HAP-1 (cell line): Measurements from ENCODE around the gene PNP.
"Not testable (repeated sequence)": the region's sequence is repeated elsewhere in the genome, so short reads cannot be mapped to it uniquely, and the experiment has no call there.

Experiments
- DNase-seq, 2 experiments: peaks; one replicate each; pipeline ENCODE4 v3.0.0-alpha.2; 2016 to 2020; ENCODE audit warnings: low spot score in 2 of 2
- H3K27me3 ChIP-seq: fragments of 250-450 bp; sonication (Bioruptor Pico); 2 replicates; pipeline ENCODE4 v1.5.1; 2020; ENCODE audit warnings: low read depth, mild to moderate bottlenecking, moderate library complexity
- H3K36me3 ChIP-seq: fragments of 250-450 bp; sonication (Bioruptor Pico); replicated peaks from 2 replicates; pipeline ENCODE4 v1.5.1; 2020; ENCODE audit warnings: mild to moderate bottlenecking
- H3K4me1 ChIP-seq: fragments of 250-450 bp; sonication (Bioruptor Pico); 2 replicates; pipeline ENCODE4 v1.5.1; 2020; ENCODE audit warnings: mild to moderate bottlenecking
- H3K4me3 ChIP-seq: fragments of 250-450 bp; sonication (Bioruptor Pico); 2 replicates; pipeline ENCODE4 v1.5.1; 2020; ENCODE audit warnings: mild to moderate bottlenecking, moderate library complexity
- H3K9me3 ChIP-seq: fragments of 250-450 bp; sonication (Bioruptor Pico); 2 replicates; pipeline ENCODE4 v1.5.1; 2020; ENCODE audit warnings: mild to moderate bottlenecking, moderate library complexity
- in situ Hi-C: fragments of 300-500 bp; cut with MboI; formaldehyde crosslinking; loops from 3 replicates; pipeline ENCODE4 v1.14.3; 2020; ENCODE audit warnings: low sequenced_read_pairs, inconsistent platforms, mixed read lengths

PNP gene

GRCh38 chr14:20489093-20489994 is 20.1 kb downstream of the PNP start:
- H3K9me3 ChIP-seq: no peaks in the 10 kb centered on the region
- H3K36me3 ChIP-seq: no peaks in the 10 kb centered on the region
- no peak overlapping the region for H3K4me3 ChIP-seq
- H3K27me3 ChIP-seq: no peaks in the 10 kb centered on the region
- peaks cover 6% of the 10 kb centered on the region for H3K4me1 ChIP-seq
- in situ Hi-C loops: no loop called here
- DNase-seq: no peak

DNA sequence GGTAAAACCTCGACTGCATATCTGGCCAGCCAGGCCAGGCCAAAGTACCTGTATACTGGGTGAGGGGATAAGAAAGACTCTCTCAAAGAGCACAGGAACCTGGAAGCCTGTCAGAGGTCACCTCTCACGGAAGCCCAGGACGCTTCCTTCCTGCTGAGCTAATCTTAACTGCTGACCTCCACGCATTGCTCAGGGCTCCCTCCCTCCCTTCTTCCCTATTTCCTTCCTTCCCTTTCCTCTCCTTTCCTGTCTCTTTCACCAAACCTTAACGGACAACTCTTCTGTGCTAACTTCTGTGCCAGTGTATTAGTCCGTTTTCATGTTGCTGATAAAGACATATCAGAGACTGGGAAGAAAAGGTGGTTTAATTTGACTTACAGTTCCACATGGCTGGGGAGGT is 21.4 kb downstream of the PNP start:
- H3K4me3 ChIP-seq: no peak overlapping the region
- no peaks in the 10 kb centered on the region for H3K36me3 ChIP-seq
- in situ Hi-C loops: no loop called here
- peaks cover 6% of the 10 kb centered on the region for H3K4me1 ChIP-seq
- no peaks in the 10 kb centered on the region for H3K9me3 ChIP-seq
- H3K27me3 ChIP-seq: no peaks in the 10 kb centered on the region
- no peak for DNase-seq

DNA sequence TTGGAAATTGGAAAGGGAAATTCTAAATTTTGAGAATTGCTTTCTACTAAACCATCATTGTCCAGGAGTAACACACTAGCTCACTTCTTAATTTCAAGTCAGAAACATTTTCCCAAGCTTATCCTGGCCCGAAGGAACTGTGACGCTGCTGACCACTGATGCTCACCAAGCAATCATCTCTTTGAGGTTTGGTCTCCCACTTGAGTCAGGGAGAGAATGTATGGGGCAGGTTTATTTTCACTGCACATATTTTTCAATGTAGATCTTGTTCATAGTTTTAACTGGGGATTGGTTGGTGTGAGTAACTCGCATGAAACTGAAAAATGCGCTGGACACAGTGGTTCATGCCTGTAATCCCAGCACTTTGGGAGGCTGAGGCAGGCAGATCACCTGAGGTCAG is 23.3 kb downstream of the PNP start:
- no peaks in the 10 kb centered on the region for H3K4me1 ChIP-seq
- H3K4me3 ChIP-seq: no peak overlapping the region
- in situ Hi-C loops: no loop called here

GRCh38 chr14:20493634-20494033 is 24.4 kb downstream of the PNP start:
- in situ Hi-C loops: no loop called here
- Histone ChIP-seq H3K9me3 (no peaks in the 10 kb centered on the region), H3K27me3 (no peaks in the 10 kb centered on the region), H3K4me3 (no peak overlapping the region), H3K4me1 (no peaks in the 10 kb centered on the region), H3K36me3 (no peaks in the 10 kb centered on the region)
- DNase-seq: no peak

More for the DNA sequence above, 23.3 kb downstream of the PNP start:
- H3K27me3 ChIP-seq: no peaks in the 10 kb centered on the region
- no peaks in the 10 kb centered on the region for H3K36me3 ChIP-seq
- no peaks in the 10 kb centered on the region for H3K9me3 ChIP-seq
- no peak for DNase-seq

GRCh38 chr14:20494935-20495766 is 25.9 kb downstream of the PNP start:
- no peak for DNase-seq
- H3K27me3 ChIP-seq: no peaks in the 10 kb centered on the region
- no peaks in the 10 kb centered on the region for H3K4me1 ChIP-seq
- no peak overlapping the region for H3K4me3 ChIP-seq
- H3K9me3 ChIP-seq: no peaks in the 10 kb centered on the region
- in situ Hi-C loops: no loop called here
- H3K36me3 ChIP-seq: no peaks in the 10 kb centered on the region

DNA sequence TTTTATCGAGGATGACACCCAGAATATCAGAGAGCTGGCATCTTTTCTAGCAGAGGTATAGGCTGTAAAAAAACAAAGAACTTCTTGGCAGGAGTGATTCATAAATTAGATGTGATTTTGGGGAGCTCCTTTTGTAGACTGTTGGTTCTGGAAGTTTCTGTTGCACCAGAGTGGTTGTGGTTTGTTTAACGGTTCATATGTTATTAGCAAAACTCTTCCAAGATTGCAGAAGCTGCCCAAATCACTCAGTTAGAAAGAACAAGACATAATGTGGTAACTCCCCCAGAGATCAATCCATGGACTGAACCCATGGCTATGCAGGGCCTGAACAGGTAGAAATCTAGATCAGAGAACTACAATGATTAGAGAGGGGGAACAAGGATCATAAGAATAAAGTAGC is 29.4 kb downstream of the PNP start:
- no peak for DNase-seq
- in situ Hi-C loops: no loop called here

DNA sequence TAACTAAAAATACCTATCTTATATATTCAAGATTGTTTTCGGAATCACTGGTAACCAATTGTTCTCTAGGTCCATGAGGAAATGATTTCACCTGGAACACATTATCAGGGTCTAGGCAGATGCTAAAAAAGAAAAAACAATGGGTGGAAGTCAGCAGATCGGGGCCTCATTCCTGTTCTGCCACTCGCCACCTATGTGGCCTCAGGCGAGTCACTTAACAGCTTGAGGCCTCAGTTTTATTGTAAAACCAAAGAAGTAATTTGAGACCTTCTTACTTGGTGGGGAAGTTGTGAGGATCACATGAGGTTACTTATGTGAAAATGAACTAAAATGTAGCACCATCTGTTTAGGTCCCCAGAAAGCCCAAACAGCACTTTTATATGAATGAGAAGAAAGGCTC is 29.9 kb downstream of the PNP start:
- DNase-seq: no peak
- in situ Hi-C loops: no loop called here
- Histone ChIP-seq H3K4me1 (no peaks in the 10 kb centered on the region), H3K9me3 (no peaks in the 10 kb centered on the region), H3K36me3 (no peaks in the 10 kb centered on the region), H3K27me3 (no peaks in the 10 kb centered on the region), H3K4me3 (no peak overlapping the region)

More for the DNA sequence above, 29.4 kb downstream of the PNP start:
- Histone ChIP-seq H3K4me3 (no peak overlapping the region), H3K36me3 (no peaks in the 10 kb centered on the region), H3K4me1 (no peaks in the 10 kb centered on the region), H3K9me3 (no peaks in the 10 kb centered on the region), H3K27me3 (no peaks in the 10 kb centered on the region)

DNA sequence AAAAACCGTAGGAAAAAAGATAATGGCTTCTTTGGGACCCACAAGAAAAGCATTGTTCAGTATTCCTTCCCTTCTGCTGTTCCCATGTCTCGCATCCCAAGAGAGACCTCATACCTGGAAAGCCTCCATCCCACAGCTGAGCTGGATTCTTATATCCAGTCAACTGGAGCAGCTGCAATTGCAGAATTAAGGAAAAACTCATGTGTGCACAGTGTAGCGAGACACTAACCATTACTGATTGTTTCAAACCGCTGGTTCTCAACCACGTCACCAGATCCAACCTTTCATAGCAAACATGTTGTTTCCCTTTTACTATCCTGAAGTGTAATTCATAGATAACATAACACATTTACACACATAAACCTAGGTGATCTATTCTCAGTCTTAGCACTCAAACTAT is 30.7 kb downstream of the PNP start:
- in situ Hi-C loops: no loop called here
- DNase-seq: no peak
- H3K4me1 ChIP-seq: no peaks in the 10 kb centered on the region

DNA sequence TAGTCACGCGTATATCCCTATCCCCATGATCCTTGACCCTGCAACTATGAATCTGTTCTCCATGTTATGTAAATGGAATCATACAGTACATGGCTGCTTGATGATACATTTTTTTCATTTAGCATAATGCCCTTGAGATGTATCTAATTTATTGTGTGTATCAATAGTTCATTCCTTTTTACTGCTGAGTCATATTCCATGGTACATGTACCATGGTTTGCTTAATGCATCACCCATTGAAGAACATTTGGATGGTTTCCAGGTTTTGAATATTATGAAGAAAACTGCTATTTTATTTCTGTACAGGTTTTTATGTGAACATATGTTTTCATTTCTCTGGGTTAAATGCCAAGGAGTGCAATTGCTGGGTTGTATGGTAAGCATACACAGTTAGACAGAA is 32.1 kb downstream of the PNP start:
- Histone ChIP-seq H3K4me1 (no peaks in the 10 kb centered on the region), H3K4me3 (no peak overlapping the region), H3K36me3 (no peaks in the 10 kb centered on the region), H3K27me3 (no peaks in the 10 kb centered on the region), H3K9me3 (no peaks in the 10 kb centered on the region)
- in situ Hi-C loops: no loop called here
- no peak for DNase-seq

More for the DNA sequence above, 30.7 kb downstream of the PNP start:
- Histone ChIP-seq H3K4me3 (no peak overlapping the region), H3K36me3 (no peaks in the 10 kb centered on the region), H3K9me3 (no peaks in the 10 kb centered on the region), H3K27me3 (no peaks in the 10 kb centered on the region)

- Histone ChIP-seq H3K36me3 (no peaks in the 10 kb centered on the region), H3K9me3 (no peaks in the 10 kb centered on the region), H3K27me3 (no peaks in the 10 kb centered on the region), H3K4me1 (no peaks in the 10 kb centered on the region), H3K4me3 (no peak overlapping the region)
- in situ Hi-C loops: no loop called here
- DNase-seq: no peak
Observed at GRCh38 chr14:20503898-20504297, 34.7 kb downstream of the PNP start.

DNA sequence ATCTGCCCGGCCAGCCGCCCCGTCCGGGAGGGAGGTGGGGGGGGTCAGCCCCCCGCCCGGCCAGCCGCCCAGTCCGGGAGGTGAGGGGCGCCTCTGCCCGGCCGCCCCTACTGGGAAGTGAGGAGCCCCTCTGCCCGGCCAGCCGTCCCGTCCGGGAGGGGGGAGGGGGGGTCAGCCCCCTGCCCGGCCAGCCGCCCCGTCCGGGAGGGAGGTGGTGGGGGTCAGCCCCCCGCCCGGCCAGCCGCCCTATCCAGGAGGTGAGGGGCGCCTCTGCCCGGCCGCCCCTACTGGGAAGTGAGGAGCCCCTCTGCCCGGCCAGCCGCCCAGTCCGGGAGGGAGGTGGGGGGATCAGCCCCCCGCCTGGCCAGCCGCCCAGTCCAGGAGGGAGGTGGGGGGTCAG is 37.1 kb downstream of the PNP start:
- in situ Hi-C loops, DNase-seq, H3K4me1 ChIP-seq, H3K9me3 ChIP-seq, H3K27me3 ChIP-seq, H3K4me3 ChIP-seq, H3K36me3 ChIP-seq: not testable (repeated sequence)

DNA sequence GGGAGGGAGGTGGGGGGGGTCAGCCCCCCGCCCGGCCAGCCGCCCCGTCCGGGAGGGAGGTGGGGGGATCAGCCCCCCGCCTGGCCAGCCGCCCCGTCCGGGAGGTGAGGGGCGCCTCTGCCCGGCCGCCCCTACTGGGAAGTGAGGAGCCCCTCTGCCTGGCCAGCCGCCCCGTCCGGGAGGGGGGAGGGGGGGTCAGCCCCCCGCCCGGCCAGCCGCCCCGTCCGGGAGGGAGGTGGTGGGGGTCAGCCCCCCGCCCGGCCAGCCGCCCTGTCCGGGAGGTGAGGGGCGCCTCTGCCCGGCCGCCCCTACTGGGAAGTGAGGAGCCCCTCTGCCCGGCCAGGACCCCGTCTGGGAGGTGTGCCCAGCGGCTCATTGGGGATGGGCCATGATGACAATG is 37.5 kb downstream of the PNP start:
- in situ Hi-C loops, DNase-seq: not testable (repeated sequence)

DNA sequence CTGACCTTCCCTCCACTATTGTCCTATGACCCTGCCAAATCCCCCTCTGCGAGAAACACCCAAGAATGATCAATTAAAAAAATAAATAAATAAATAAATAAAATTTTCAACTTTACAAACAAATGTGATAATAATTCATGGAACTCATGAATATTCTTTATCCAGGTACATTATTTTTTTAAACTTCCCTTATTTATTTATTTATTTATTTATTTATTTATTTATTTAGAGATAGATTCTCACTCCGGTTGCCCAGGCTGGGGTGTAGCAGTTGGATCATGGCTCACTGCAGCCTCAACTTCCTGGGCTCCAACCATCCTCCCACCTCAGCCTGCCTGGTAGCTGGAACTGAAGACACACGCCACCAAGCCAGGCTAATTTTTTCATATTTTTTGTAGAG is 38.3 kb downstream of the PNP start:
- H3K9me3 ChIP-seq, H3K4me3 ChIP-seq, DNase-seq, H3K4me1 ChIP-seq, H3K27me3 ChIP-seq, H3K36me3 ChIP-seq, in situ Hi-C loops: not testable (repeated sequence)

More for the DNA sequence above, 37.5 kb downstream of the PNP start:
- not testable (repeated sequence) for H3K36me3 ChIP-seq, H3K4me1 ChIP-seq, H3K27me3 ChIP-seq, H3K4me3 ChIP-seq, H3K9me3 ChIP-seq

- in situ Hi-C loops: no loop called here
- DNase-seq: no peak
- Histone ChIP-seq H3K4me1 (no peaks in the 10 kb centered on the region), H3K4me3 (no peak overlapping the region), H3K9me3 (no peaks in the 10 kb centered on the region), H3K27me3 (peaks cover 5% of the 10 kb centered on the region; the same call in 1 of the 2 replicates), H3K36me3 (no peaks in the 10 kb centered on the region)
Observed at GRCh38 chr14:20508367-20508766, 39.2 kb downstream of the PNP start.
